DOHH2 (cell line): ENCODE data around the gene PDE6G.
A peak's percentile ranks its signal among the peaks of the same experiment; 100 is the strongest.

ENCODE experiments used
- H3F3A ChIP-seq: fragments of 200-600 bp; sonication (generic), shearing (Covaris generic); 2 replicates; pipeline ENCODE4 v1.6.0; 2016; ENCODE audit warnings: antibody characterized with exemption, mild to moderate bottlenecking; ENCODE audit not compliant: control insufficient read depth, insufficient read depth
- H3K27ac ChIP-seq: fragments of 200-600 bp; sonication (generic); 2 replicates; pipeline ENCODE4 v1.5.1; 2014; ENCODE audit warnings: low read depth, mild to moderate bottlenecking, low read length, moderate library complexity
- H3K27me3 ChIP-seq: fragments of 200-600 bp; sonication (generic); 2 replicates; pipeline ENCODE4 v1.6.1; 2014; ENCODE audit warnings: mild to moderate bottlenecking, low read length, mixed read lengths; ENCODE audit not compliant: control insufficient read depth
- H3K36me3 ChIP-seq: fragments of 200-600 bp; sonication (generic); 2 replicates; pipeline ENCODE4 v1.6.1; 2014; ENCODE audit warnings: mild to moderate bottlenecking, low read length, moderate library complexity, mixed read lengths; ENCODE audit not compliant: control insufficient read depth
- H3K4me1 ChIP-seq: fragments of 200-600 bp; sonication (generic); 2 replicates; pipeline ENCODE4 v1.6.1; 2014; ENCODE audit warnings: mild to moderate bottlenecking, low read length, mixed read lengths; ENCODE audit not compliant: control insufficient read depth
- H3K4me2 ChIP-seq: fragments of 200-600 bp; sonication (generic); 2 replicates; pipeline ENCODE4 v1.6.0; 2014; ENCODE audit warnings: mild to moderate bottlenecking, low read length, moderate library complexity
- H3K4me3 ChIP-seq: fragments of 200-600 bp; sonication (generic); 2 replicates; pipeline ENCODE4 v1.5.1; 2014; ENCODE audit warnings: mild to moderate bottlenecking, low read length, mixed read lengths
- H3K79me2 ChIP-seq: fragments of 200-600 bp; sonication (generic); 2 replicates; pipeline ENCODE4 v1.6.1; 2014; ENCODE audit warnings: mild to moderate bottlenecking, low read length, mixed read lengths; ENCODE audit not compliant: control insufficient read depth
- H3K9me2 ChIP-seq: fragments of 200-600 bp; sonication (generic); replicated peaks from 2 replicates; pipeline ENCODE4 v1.6.1; 2014; ENCODE audit warnings: mild to moderate bottlenecking, low read length, mixed read lengths; ENCODE audit not compliant: control insufficient read depth
- H3K9me3 ChIP-seq: fragments of 200-600 bp; sonication (generic); 2 replicates; pipeline ENCODE4 v1.6.1; 2014; ENCODE audit warnings: antibody characterized with exemption, low read length, mixed read lengths; ENCODE audit not compliant: control insufficient read depth, insufficient read depth
- H4K20me1 ChIP-seq: fragments of 200-600 bp; sonication (generic); 2 replicates; pipeline ENCODE4 v1.6.0; 2014; ENCODE audit warnings: low read depth, mild to moderate bottlenecking, antibody characterized with exemption, low read length, moderate library complexity; ENCODE audit not compliant: control insufficient read depth, insufficient read depth
- CTCF ChIP-seq: fragments of 200-600 bp; sonication (generic); IDR thresholded peaks from one replicate; pipeline ENCODE4 v1.5.1; 2014; ENCODE audit warnings: antibody characterized with exemption, mild to moderate bottlenecking, low read depth, low read length; ENCODE audit not compliant: poor library complexity, severe bottlenecking
- EZH2phosphoT487 ChIP-seq: fragments of 200-600 bp; sonication (generic); IDR thresholded peaks from 2 replicates; pipeline ENCODE4 v1.6.1; 2017; ENCODE audit warnings: borderline replicate concordance, mild to moderate bottlenecking, antibody characterized with exemption, low read length, moderate library complexity, mixed read lengths

Gene PDE6G

GRCh38 chr17:81683584-81684441 is 27.5 kb upstream of the PDE6G start, which contains the start of the genes ARL16 and HGS:
ARL16 (minus strand) TSS chr17:81683797; CDS start chr17:81683753, 44 bp downstream.
HGS (plus strand) TSS chr17:81684011; CDS start chr17:81684067, 56 bp downstream.
- peaks cover 73% of the 10 kb centered on the region for H3K79me2 ChIP-seq

GRCh38 chr17:81683208-81683583 is 26.9 kb upstream of the PDE6G start:
- TF ChIP-seq EZH2phosphoT487 (no peak), CTCF (no peak)
- peaks cover 67% of the 10 kb centered on the region for H3K79me2 ChIP-seq
- H3K9me2 ChIP-seq = no peaks in the 10 kb centered on the region
- no peaks in the 10 kb centered on the region for H3K9me3 ChIP-seq
- H3K4me2 ChIP-seq = peak overlapping the region; percentile 91
- peak overlapping the region; percentile 52 for H3K27ac ChIP-seq
- H3K27me3 ChIP-seq = no peaks in the 10 kb centered on the region
- H4K20me1 ChIP-seq = peaks cover 19% of the 10 kb centered on the region; the same call in 1 of the 2 replicates
- peaks cover 55% of the 10 kb centered on the region for H3K36me3 ChIP-seq
- H3K4me1 ChIP-seq = peaks cover 22% of the 10 kb centered on the region
- H3K4me3 ChIP-seq = peak overlapping the region; percentile 92
- H3F3A ChIP-seq = no peaks in the 10 kb centered on the region

More at GRCh38 chr17:81683584-81684441, 27.5 kb upstream of the PDE6G start, which contains the start of the genes ARL16 and HGS:
- Histone ChIP-seq H3K4me2 (peak within 1 kb of the TSS; percentile 99), H3K9me3 (no peaks in the 10 kb centered on the region), H3K9me2 (no peaks in the 10 kb centered on the region), H3K4me3 (peak within 1 kb of the TSS; percentile 92), H3K4me1 (peaks cover 22% of the 10 kb centered on the region), H4K20me1 (peaks cover 19% of the 10 kb centered on the region; the same call in 1 of the 2 replicates), H3K27me3 (no peaks in the 10 kb centered on the region), H3F3A (no peaks in the 10 kb centered on the region), H3K27ac (peak within 1 kb of the TSS; percentile 52), H3K36me3 (peaks cover 62% of the 10 kb centered on the region)
- no peak for TF ChIP-seq EZH2phosphoT487
- no peak for TF ChIP-seq CTCF

GRCh38 chr17:81682565-81683207 is 26.3 kb upstream of the PDE6G start:
- no peaks in the 10 kb centered on the region for H3K27me3 ChIP-seq
- H3K4me2 ChIP-seq = peak overlapping the region; percentile 91
- H4K20me1 ChIP-seq = peaks cover 19% of the 10 kb centered on the region; the same call in 1 of the 2 replicates
- H3K4me3 ChIP-seq = peak overlapping the region; percentile 92
- no peaks in the 10 kb centered on the region for H3K9me3 ChIP-seq
- peak overlapping the region; percentile 52 for H3K27ac ChIP-seq
- TF ChIP-seq EZH2phosphoT487 (no peak), CTCF (no peak)
- no peaks in the 10 kb centered on the region for H3F3A ChIP-seq
- peaks cover 50% of the 10 kb centered on the region for H3K36me3 ChIP-seq
- H3K9me2 ChIP-seq = no peaks in the 10 kb centered on the region
- H3K79me2 ChIP-seq = peaks cover 62% of the 10 kb centered on the region
- peaks cover 22% of the 10 kb centered on the region for H3K4me1 ChIP-seq
